SK-MEL-5 (cell line): ENCODE measurements around the gene NT5C3B. TPM values are rescaled to one million over a fixed set of nuclear protein-coding genes. Genes with fewer than 3 reads are reported as not detected.
"Not testable (repeated sequence)": the region's sequence is repeated elsewhere in the genome, so short reads cannot be mapped to it uniquely, and the experiment has no call there.

ENCODE experiments used
- DNase-seq: peaks from one replicate; pipeline ENCODE4 v3.0.0-alpha.2; 2016; ENCODE audit warnings: low read depth, low spot score
- in situ Hi-C: cut with HindIII; loops from 2 replicates; pipeline ENCODE4 v1.10.0; 2016; ENCODE audit warnings: low sequenced_read_pairs, high pct_unique_total_duplicates, low pct_unique_long_range_greater_than_20kb
- total RNA-seq: library from RNA; depleted of rRNA; stranded (reverse); fragments of >200 nt; shearing (Covaris generic); gene quantifications from 2 replicates; pipeline ENCODE4 v1.2.3, GENCODE V29; 2014

NT5C3B gene
- total RNA-seq, 1 experiment from 2014 or later: 86.3 TPM

DNA sequence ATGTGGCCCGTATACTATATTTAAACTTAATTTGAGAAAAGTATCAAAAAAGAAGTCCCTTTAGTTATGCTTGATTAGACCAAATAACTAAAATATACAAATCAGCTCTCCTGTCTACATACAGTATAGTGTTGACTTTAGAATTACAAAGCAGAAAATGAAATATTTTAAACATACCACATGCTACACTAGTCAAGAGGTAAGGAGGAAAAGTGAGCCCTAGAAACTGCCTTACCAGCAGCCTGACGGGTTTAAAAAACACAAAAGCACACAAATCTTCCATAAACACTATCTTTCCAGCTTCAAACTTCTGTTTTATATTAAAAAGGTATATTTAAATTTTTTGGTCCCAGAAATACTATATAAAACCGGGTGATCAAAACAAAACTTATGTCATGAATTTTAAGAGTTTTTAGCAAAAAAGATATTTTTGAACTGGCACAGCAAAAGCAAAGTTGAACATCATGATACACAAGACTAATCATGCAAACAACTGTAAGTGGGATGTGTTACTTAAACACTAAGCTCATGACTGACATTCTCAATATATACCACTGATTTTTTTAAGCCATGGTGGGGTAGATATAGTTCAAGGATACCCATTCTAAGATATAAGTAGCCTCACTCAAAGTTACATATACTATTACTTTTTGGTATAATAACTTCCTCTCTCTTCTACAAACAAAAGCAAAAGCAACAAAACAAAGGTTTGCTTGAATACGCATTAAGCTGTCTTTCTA lies 13.4 kb upstream of the NT5C3B start:
- in situ Hi-C loops: no loop called here
- DNase-seq: no peak

GRCh38 chr17:41848788-41849187 lies 12.8 kb upstream of the NT5C3B start:
- DNase-seq: no peak
- in situ Hi-C loops: no loop called here

DNA sequence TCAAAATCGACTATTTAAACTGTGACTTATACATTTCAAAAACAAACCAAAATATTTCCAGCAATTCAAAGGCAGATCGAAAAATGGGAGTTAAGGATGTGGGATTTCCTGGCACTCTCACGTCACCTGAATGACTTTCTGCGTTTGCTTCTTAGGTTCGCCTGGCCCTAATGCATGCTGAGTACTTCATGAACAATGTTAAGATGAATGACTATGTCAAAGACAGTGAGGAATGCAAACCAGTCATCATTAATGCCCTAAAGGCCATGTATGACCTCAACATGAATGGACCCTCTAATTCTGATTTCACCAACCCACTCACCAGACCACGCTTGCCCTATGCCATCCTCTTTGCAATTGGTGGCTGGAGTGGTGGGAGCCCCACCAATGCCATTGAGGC lies 8.9 kb upstream of the NT5C3B start:
- in situ Hi-C loops: no loop called here
- no peak for DNase-seq

GRCh38 chr17:41840781-41841180 lies 4.7 kb upstream of the NT5C3B start:
- in situ Hi-C loops, DNase-seq: not testable (repeated sequence)

DNA sequence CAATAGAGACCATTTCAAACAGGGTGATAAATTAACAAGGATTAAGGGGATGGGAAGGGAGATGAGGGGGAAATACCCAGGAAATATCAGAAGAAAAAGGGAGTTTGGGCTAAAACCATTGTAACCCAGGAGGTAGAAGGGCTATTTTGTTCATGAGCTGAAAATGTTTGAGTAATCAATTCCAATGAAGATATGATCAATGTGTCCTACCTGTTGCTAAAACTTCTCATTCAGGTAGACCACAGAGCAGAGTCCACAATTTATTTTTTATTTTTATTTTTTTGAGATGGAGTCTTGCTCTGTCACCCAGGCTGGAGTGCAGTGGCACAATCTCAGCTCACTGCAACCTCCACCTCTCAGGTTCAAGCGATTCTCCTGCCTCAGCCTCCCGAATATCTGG lies 3.4 kb upstream of the NT5C3B start:
- in situ Hi-C loops, DNase-seq: not testable (repeated sequence)

DNA sequence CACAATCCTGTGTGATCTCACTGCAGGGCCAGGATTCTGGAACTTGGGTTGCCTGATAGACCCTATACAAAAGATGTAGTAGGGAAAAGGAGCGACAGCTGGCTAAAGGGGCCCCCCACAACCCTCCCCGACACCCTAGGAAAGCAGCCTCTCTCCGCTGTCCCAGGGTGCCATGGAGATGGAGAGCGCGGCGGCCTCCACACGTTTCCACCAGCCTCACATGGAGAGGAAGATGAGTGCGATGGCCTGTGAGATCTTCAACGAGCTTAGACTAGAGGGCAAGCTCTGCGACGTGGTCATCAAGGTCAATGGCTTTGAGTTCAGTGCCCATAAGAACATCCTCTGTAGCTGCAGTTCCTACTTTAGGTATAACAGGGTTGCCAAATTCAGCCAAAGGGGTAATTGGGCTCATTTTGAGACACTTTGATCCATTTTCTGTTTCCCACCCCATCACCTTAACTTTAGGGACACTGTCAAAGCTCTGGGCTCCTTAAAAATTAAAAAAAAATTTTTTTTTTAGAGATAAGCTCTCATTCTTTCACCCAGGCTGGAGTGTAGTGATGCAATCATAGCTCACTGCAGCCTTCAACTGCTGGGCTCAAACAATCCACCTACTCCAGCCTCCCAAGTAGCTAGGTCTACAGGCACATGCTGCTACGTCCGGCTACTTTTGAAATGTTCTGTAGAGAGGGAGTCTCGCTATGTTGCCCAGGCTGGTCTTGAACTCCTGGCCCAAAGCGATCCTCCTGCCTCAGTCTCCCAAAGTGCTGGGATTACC lies 1.9 kb upstream of the NT5C3B start, which contains the start of gene KLHL10:
Gene KLHL10, plus strand, starts transcription at position 65 of the 778 bp plus-strand sequence. Its CDS starts 108 bp downstream, at position 173.
- no peak for DNase-seq
- in situ Hi-C loops: no loop called here

GRCh38 chr17:41836550-41837196 lies 641 bp upstream of the NT5C3B start:
- in situ Hi-C loops: no loop called here
- DNase-seq: no peak

GRCh38 chr17:41835214-41835799 lies 725 bp downstream of the NT5C3B start:
- in situ Hi-C loops: no loop called here
- no peak for DNase-seq

GRCh38 chr17:41829961-41830360 lies 6.1 kb downstream of the NT5C3B start:
- DNase-seq, in situ Hi-C loops: not testable (repeated sequence)

GRCh38 chr17:41825175-41825845 lies 10.7 kb downstream of the NT5C3B start:
- in situ Hi-C loops: no loop called here
- no peak for DNase-seq

GRCh38 chr17:41824086-41824485 lies 11.9 kb downstream of the NT5C3B start:
- DNase-seq: no peak
- in situ Hi-C loops: no loop called here

DNA sequence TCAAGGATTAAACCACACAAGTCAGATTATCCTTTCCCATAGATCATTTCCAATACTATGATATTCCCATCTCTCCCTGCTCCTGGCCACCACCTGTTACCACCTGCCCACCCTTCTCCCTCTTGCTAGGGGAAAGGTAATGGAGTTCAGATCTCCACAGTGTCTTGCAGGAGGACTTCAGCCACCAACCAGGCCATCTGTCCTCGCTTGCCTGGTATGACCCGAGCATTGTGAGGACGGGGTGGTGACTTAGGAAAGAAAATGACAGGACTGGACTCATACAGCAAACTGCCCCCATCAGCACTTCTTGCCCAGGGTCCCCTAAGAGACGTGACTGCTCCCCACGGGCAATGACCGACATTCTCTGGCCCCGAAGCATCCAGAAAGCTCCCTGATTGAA lies 12.5 kb downstream of the NT5C3B start:
- DNase-seq: no peak

DNA sequence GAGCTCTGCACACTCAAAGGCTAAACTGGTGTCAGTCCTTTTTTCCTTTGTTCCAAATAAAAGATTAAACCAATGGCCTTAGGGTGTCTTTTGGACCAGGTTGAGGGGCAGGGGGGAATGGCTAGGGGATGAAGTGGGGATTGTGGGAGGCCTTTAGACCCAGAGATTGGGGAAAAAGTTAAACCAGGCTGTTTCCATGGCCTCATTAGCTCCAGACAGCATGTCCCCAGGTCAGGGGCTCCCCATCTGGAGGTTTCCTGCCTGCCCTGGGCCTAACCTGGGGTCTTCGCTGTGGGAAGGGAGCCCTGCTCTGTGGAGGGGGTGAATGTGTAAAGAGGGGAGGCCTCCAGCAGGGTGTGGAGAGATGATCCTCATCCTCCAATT lies 12.9 kb downstream of the NT5C3B start:
- no peak for DNase-seq
- in situ Hi-C loops: no loop called here

More for the DNA sequence above, 12.5 kb downstream of the NT5C3B start:
- in situ Hi-C loops: no loop called here

- in situ Hi-C loops: no loop called here
- DNase-seq: no peak
Observed at GRCh38 chr17:41822216-41823140, 13.6 kb downstream of the NT5C3B start.

- no peak for DNase-seq
- in situ Hi-C loops: no loop called here
Observed at GRCh38 chr17:41821776-41822175, 14.3 kb downstream of the NT5C3B start.

DNA sequence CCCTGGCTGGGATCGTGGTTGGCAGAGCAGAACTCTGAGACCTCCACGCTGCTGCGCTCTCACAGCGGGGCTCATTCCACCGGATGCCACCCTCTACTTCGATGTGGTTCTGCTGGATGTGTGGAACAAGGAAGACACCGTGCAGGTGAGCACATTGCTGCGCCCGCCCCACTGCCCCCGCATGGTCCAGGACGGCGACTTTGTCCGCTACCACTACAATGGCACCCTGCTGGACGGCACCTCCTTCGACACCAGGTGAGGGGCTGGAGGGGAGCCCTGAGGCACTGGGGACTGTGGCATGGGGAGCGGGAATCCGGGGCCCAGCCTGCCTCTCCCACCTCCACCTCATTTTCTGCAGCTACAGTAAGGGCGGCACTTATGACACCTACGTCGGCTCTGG lies 18.0 kb downstream of the NT5C3B start:
- in situ Hi-C loops: no loop called here

More for the DNA sequence above, 18.0 kb downstream of the NT5C3B start:
- DNase-seq: no peak
